Endothelial cell of umbilical vein (primary cell): ENCODE measurements around the gene SGSH. TPM values are rescaled to one million over a fixed set of nuclear protein-coding genes. Genes with fewer than 3 reads are reported as not detected.

ENCODE experiments used
- BruUV-seq: library from RNA; stranded (reverse); fragments of 400-500 nt; replicated peaks from 2 replicates; lab custom pipeline; 2021; lab: Mats Ljungman, UMichigan
- CTCF ChIA-PET: fragments of 300-600, 350-600 bp; sonication (Branson Sonifier 250); formaldehyde crosslinking; loops from one replicate; lab custom pipeline; 2021; ENCODE audit warnings: antibody characterized with exemption, inconsistent platforms; lab: Charles Lee
- POLR2A ChIA-PET: fragments of 300-600, 350-600 bp; sonication (Branson Sonifier 250); formaldehyde crosslinking; loops from one replicate; lab custom pipeline; 2021; ENCODE audit warnings: antibody characterized with exemption, inconsistent platforms; lab: Charles Lee
- DNase-seq: peaks from one replicate; pipeline ENCODE4 v3.0.0-alpha.2; 2011; ENCODE audit warnings: low read depth, low spot score
- FAIRE-seq: peaks from 2 replicates; lab custom pipeline; 2011; peaks lifted over from hg19 to GRCh38; lab: Jason Lieb, UNC
- H2AFZ ChIP-seq: 2 replicates; pipeline ENCODE4 v1.6.0; 2012; ENCODE audit warnings: low read depth, low read length, control low read depth, inconsistent platforms
- H3K27ac ChIP-seq: 2 replicates; pipeline ENCODE4 v1.5.1; 2011; ENCODE audit warnings: low read depth, mild to moderate bottlenecking, control low read depth, low read length, moderate library complexity; ENCODE audit not compliant: insufficient read depth
- H3K27me3 ChIP-seq, 2 experiments: 2 replicates each; pipeline versions ENCODE4 v1.6.0 to v1.6.1; 2011; ENCODE audit warnings: low read length in 2 of 2, mixed read lengths in 1 of 2; ENCODE audit not compliant: control insufficient read depth in 2 of 2, insufficient read depth in 2 of 2
- H3K36me3 ChIP-seq, 2 experiments: 2 replicates in 1 of 2; 3 replicates in 1 of 2; pipeline ENCODE4 v1.5.1; 2011; ENCODE audit warnings: low read length in 2 of 2, mild to moderate bottlenecking in 1 of 2, moderate library complexity in 1 of 2; ENCODE audit not compliant: control insufficient read depth in 2 of 2, insufficient read depth in 2 of 2; ENCODE audit errors: extremely low read depth in 1 of 2
- H3K4me1 ChIP-seq: 3 replicates; pipeline ENCODE4 v1.5.1; 2011; ENCODE audit warnings: mild to moderate bottlenecking, low read length; ENCODE audit not compliant: control insufficient read depth, insufficient read depth; ENCODE audit errors: extremely low read depth
- H3K4me2 ChIP-seq: 2 replicates; pipeline ENCODE4 v1.6.1; 2011; ENCODE audit warnings: low read length, control low read depth, mixed read lengths; ENCODE audit not compliant: insufficient read depth
- H3K4me3 ChIP-seq, 3 experiments: fragments of 200-600 bp in 1 of 3; sonication (generic), shearing (Covaris generic) in 1 of 3; replicated peaks in 1 of 3; 2 replicates each; pipeline ENCODE4 v1.5.1; 2011 to 2016; ENCODE audit warnings: control low read depth in 3 of 3, low read length in 3 of 3, mild to moderate bottlenecking in 2 of 3, inconsistent platforms in 1 of 3, low read depth in 1 of 3, moderate library complexity in 1 of 3; ENCODE audit not compliant: insufficient read depth in 1 of 3
- H3K79me2 ChIP-seq: 2 replicates; pipeline ENCODE4 v1.6.0; 2012; ENCODE audit warnings: low read length, inconsistent platforms; ENCODE audit not compliant: control insufficient read depth, insufficient read depth
- H3K9ac ChIP-seq: replicated peaks from 2 replicates; pipeline ENCODE3; 2011; ENCODE audit warnings: low read length, control low read depth; ENCODE audit not compliant: insufficient read depth; ENCODE audit errors: extremely low read depth
- H3K9me1 ChIP-seq: replicated peaks from 3 replicates; pipeline ENCODE4 v1.6.0; 2011; ENCODE audit warnings: mild to moderate bottlenecking, low read length; ENCODE audit not compliant: control insufficient read depth, insufficient read depth; ENCODE audit errors: extremely low read depth
- H3K9me3 ChIP-seq: replicated peaks from 2 replicates; pipeline ENCODE4 v1.5.1; 2012; ENCODE audit warnings: low read length, inconsistent platforms; ENCODE audit not compliant: control insufficient read depth, insufficient read depth
- H4K20me1 ChIP-seq: replicated peaks from 2 replicates; pipeline ENCODE3; 2011; ENCODE audit warnings: mild to moderate bottlenecking, low read length; ENCODE audit not compliant: control insufficient read depth, insufficient read depth; ENCODE audit errors: extremely low read depth
- CTCF ChIP-seq, 2 donors: IDR thresholded peaks; 1 replicate in 1 of 2; 2 replicates in 1 of 2; pipeline ENCODE4 v1.5.1; 2011; ENCODE audit warnings: low read length in 2 of 2, mild to moderate bottlenecking in 2 of 2, moderate library complexity in 2 of 2, control low read depth in 1 of 2, inconsistent platforms in 1 of 2, low read depth in 1 of 2; ENCODE audit not compliant: insufficient read depth in 1 of 2; ENCODE audit errors: extremely low read depth in 1 of 2
- EZH2 ChIP-seq: IDR thresholded peaks from 2 replicates; pipeline ENCODE4 v1.6.1; 2012; ENCODE audit warnings: borderline replicate concordance, low read depth, mild to moderate bottlenecking, moderate library complexity, low read length, inconsistent platforms; ENCODE audit not compliant: severe bottlenecking
- FOS ChIP-seq: IDR thresholded peaks from 2 replicates; pipeline ENCODE4 v1.6.1; 2011; ENCODE audit warnings: mild to moderate bottlenecking, low read length, moderate library complexity, borderline replicate concordance; ENCODE audit not compliant: insufficient read depth
- GATA2 ChIP-seq: IDR thresholded peaks from 2 replicates; pipeline ENCODE4 v1.7.0; 2011; ENCODE audit warnings: low read depth, mild to moderate bottlenecking, moderate library complexity, mixed read lengths, low read length; ENCODE audit not compliant: insufficient read length, insufficient read depth
- JUN ChIP-seq: IDR thresholded peaks from 2 replicates; pipeline ENCODE4 v1.6.1; 2011; ENCODE audit warnings: borderline replicate concordance, low read depth; ENCODE audit not compliant: insufficient read length, insufficient read depth
- MYC ChIP-seq: IDR thresholded peaks from one replicate; pipeline ENCODE4 v1.6.1; 2011; ENCODE audit warnings: mild to moderate bottlenecking, low read depth, low read length
- POLR2A ChIP-seq: IDR thresholded peaks from 2 replicates; pipeline ENCODE4 v1.6.1; 2012; ENCODE audit warnings: low read depth, mild to moderate bottlenecking, control low read depth, low read length
- POLR2AphosphoS5 ChIP-seq: IDR thresholded peaks from 2 replicates; pipeline ENCODE4 v1.6.1; 2012; ENCODE audit warnings: low read depth, mild to moderate bottlenecking, control low read depth, low read length, moderate library complexity; ENCODE audit not compliant: insufficient read depth
- dilution Hi-C: fragments of 300-500 bp; cut with MboI; formaldehyde crosslinking; loops from one replicate; pipeline ENCODE4 v1.15.0; 2019; ENCODE audit warnings: low sequenced_read_pairs; ENCODE audit not compliant: extremely low pct_ligation_motif_present
- intact Hi-C: fragments of 100-400 bp; cut with micrococcal nuclease; formaldehyde crosslinking; loops from one replicate; pipeline ENCODE4 v1.10.0; 2022
- polyA plus RNA-seq, 4 experiments: library from polyadenylated mRNA; depleted of rRNA in 3 of 4; stranded (reverse) in 3 of 4; unstranded in 1 of 4; fragments of >200 nt; gene quantifications; 2 replicates each; pipeline versions ENCODE4 v1.2.1 to v1.2.3, GENCODE V29; 2011 to 2012; ENCODE audit warnings: missing spikeins in 1 of 4
- total RNA-seq: library from RNA; stranded (reverse); gene quantifications from 2 replicates; pipeline ENCODE4 v1.2.3, GENCODE V29; 2021

Gene SGSH
- total and polyA plus RNA-seq, 2 donors (not counting 3 experiments of a cell fraction or from before 2014, with no cell fraction given): 81.4 to 217 TPM

GRCh38 chr17:80173916-80174315 lies 46.2 kb downstream of the SGSH start:
- TF ChIP-seq MYC (no peak), POLR2A (no peak), POLR2AphosphoS5 (no peak), CTCF (IDR thresholded peaks at IDR 0.05; ENCODE audit: extremely low read depth in 1 of 2, insufficient read depth in 1 of 2, low read depth in 1 of 2, low read length in 2 of 2) (no peak), EZH2 (no peak), FOS (no peak), JUN (no peak), GATA2 (no peak)
- Histone ChIP-seq H3K4me1 (peaks cover 7% of the 10 kb centered on the region), H3K4me2 (no peak overlapping the region), H3K27ac (no peak overlapping the region), H2AFZ (no peak overlapping the region), H3K36me3 (no peaks in the 10 kb centered on the region), H3K9me1 (no peaks in the 10 kb centered on the region), H4K20me1 (no peaks in the 10 kb centered on the region), H3K9me3 (no peaks in the 10 kb centered on the region), H3K9ac (no peak overlapping the region), H3K79me2 (no peaks in the 10 kb centered on the region), H3K27me3 (peaks cover 3 to 9% of the 10 kb centered on the region in 2 experiments), H3K4me3 (no peak overlapping the region)
- DNase-seq (no peak), FAIRE-seq (no peak)
- no TSS peak for BruUV-seq
- CTCF ChIA-PET: interaction anchor here (1.5 kb wide), 1 partner anchor 22 kb away, joined by 5 read pairs; no protein-coding TSS in a partner anchor
- dilution Hi-C loops (no loop called here), intact Hi-C loops (no loop called here)
- POLR2A ChIA-PET: no interaction called here
